Measurements from ENCODE around the gene WDR20.
"Not testable (repeated sequence)": the region's sequence is repeated elsewhere in the genome, so short reads cannot be mapped to it uniquely, and the experiment has no call there.

WDR20 gene

GRCh38 chr14:102134021-102134420 is 5.7 kb upstream of the WDR20 start:
- DNase-seq (ENCODE audit: low read depth): not testable (repeated sequence)

DNA sequence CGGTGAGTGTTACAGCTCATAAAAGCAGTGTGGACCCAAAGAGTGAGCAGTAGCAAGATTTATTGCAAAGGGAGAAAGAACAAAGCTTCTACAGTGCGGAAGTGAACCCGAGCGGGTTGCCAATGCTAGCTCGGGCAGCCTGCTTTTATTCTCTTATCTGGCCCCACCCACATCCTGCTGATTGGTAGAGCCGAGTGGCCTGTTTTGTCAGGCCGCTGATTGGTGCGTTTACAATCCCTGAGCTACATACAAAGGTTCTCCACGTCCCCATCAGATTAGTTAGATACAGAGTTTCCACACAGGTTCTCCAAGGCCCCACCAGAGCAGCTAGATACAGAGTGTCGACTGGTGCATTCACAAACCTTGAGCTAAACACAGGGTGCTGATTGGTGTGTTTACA is 5.0 kb upstream of the WDR20 start:
- not testable (repeated sequence) for DNase-seq (ENCODE audit: low read depth)

DNA sequence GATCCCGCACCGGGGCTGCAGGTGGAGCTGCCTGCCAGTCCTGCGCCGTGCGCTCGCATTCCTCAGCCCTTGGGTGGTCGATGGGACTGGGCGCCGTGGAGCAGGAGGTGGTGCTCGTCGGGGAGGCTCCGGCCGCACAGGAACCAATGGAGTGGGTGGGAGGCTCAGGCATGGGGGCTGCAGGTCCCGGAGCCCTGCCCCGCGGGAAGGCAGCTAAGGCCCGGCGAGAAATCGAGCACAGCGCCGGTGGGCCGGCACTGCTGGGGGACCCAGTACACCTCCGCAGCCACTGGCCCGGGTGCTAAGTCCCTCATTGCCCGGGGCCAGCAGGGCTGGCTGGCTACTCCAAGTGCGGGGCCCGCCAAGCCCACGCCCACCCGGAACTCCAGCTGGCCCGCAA is 4.2 kb upstream of the WDR20 start:
- DNase-seq (ENCODE audit: low read depth): not testable (repeated sequence)

DNA sequence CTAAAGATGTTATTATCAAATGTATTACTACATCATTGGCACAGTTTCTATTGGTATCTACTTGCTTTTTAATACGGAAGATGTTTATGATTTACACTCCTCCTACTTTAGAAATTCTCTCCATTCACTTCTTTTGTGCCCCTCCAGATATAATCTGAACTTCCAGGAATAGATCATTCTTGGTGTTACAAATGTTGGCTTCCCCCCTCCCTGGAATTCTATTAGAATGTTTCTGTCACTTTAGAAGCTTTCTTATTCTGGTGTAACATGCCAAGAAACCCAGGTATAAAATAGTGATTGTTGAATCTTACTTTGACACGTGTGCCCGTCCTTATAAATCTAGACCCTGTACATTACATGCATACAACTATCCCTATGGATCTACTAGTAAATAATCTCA is 1.2 kb upstream of the WDR20 start:
- DNase-seq (ENCODE audit: low read depth): no peak

DNA sequence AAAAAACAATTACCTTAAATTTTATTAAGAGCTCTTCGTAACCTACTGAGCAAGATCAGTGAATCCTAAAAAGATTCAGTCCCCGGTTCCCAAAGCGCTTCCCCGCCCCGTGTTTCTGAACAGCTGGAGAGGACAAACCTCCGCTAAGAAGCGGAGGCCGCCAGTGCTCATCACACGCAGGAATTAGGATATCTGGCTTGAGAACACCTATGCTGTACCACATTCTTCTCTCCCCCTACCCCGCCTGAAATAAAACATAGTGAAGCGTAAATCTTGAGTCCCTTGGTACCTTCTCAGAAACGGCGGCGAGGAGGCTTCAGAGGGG is 774 bp upstream of the WDR20 start:
- DNase-seq (ENCODE audit: low read depth): no peak

- peak; percentile 15 for DNase-seq (ENCODE audit: low read depth)
Observed at GRCh38 chr14:102140027-102140749, 491 bp downstream of the WDR20 start.

- DNase-seq (ENCODE audit: low read depth): no peak
Observed at GRCh38 chr14:102140750-102141145, 1.1 kb downstream of the WDR20 start.

DNA sequence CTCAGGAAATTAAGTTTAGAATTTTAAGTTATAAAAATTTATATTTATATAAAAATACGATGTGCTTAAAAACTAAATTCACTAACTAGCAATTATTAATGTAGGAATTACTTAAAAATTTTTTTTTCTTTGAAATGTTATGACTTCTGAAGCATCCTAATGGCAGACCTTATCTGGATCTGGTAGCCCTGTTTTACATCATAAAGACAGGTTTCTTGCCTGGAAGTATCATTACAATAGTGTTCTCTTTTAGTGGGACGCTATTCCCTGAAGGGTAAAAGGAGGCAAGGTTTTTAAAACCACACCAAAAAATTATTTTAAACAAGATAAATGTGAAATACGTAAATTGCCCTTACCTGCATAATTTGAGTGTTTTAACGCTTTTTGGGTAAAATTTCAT is 2.1 kb downstream of the WDR20 start:
- peak; percentile 25 for DNase-seq (ENCODE audit: low read depth)

- DNase-seq (ENCODE audit: low read depth): no peak
Observed at GRCh38 chr14:102144914-102145313, 5.2 kb downstream of the WDR20 start.

DNA sequence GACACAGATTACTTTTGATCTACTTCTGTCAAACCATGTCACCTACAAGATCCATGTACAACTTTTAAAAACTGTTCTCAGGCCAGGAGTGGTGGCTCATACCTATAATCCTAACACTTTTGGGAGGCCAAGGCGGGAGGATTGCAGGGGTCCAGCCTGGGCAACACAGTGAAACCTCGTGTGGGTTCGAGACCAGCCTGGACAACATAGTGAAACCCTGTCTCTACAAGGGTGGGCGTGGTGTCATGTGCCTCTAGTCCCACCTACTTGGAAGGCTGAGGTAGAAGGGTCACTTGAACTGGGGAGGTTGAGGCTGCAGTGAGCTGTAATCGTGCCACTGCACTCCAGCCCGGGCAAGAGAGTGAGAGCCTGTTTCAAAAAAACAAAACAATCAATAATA is 5.7 kb downstream of the WDR20 start:
- DNase-seq (ENCODE audit: low read depth): no peak

- no peak for DNase-seq (ENCODE audit: low read depth)
Observed at GRCh38 chr14:102146423-102146822, 6.7 kb downstream of the WDR20 start.

DNA sequence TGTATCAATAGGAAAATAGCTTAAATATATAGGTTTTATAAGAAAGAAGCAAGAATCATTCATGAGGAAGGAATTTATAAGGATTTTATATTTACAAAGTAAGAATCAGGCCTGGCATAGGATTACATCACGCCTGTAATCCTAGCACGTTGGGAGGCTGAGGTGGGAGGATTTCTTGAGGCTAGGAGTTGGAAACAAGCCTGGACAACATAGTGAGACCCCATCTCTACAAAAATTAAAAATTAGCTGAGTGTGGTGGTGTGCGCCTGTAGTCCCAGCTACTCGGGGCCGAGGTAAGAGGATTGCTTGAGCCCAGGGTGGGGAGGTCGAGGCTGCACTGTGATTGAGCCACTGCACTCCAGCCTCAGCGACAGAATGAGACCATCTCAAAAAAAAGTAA is 10.4 kb downstream of the WDR20 start:
- no peak for DNase-seq (ENCODE audit: low read depth)

DNA sequence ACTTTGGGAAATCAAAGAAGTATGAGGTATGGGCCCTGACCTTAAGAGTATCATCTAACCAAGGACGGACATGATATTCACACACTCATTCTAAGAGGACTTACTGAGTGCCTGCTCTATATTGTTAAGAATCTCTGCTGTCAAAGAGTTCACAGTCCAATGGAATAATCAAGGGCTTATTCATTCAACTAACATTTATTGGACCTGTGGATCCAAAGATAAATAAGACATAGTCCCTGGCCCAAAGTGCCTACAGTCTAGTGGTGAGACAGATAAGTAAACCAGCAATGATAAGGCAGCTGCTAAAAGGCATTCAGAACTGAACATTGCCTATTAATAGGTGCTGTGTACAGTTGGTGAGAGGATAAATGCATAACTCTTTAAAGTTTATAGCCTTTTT is 11.0 kb downstream of the WDR20 start:
- DNase-seq (ENCODE audit: low read depth): no peak

DNA sequence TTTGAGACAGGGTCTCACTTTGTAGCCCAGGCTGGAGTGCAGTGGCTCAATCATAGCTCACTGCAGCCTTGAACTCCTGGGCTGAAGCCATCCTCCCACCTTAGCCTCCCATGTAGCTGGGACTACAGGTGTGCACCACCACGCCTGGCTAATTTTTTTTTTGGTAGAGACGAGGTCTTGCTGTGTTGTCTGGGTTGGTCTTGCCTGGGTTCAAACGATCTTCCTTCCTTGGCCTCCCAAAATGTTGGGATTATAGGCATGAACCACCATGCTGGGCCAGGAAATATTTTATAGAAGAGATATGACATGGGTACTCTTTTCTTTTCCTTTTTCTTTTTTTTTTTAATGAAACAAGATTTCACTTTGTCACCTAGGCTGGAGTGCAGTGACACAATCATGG is 11.7 kb downstream of the WDR20 start:
- not testable (repeated sequence) for DNase-seq (ENCODE audit: low read depth)

- no peak for DNase-seq (ENCODE audit: low read depth)
Observed at GRCh38 chr14:102154121-102154520, 14.4 kb downstream of the WDR20 start.

GRCh38 chr14:102154821-102155549 is 15.3 kb downstream of the WDR20 start:
- DNase-seq (ENCODE audit: low read depth): peak; percentile 94

DNA sequence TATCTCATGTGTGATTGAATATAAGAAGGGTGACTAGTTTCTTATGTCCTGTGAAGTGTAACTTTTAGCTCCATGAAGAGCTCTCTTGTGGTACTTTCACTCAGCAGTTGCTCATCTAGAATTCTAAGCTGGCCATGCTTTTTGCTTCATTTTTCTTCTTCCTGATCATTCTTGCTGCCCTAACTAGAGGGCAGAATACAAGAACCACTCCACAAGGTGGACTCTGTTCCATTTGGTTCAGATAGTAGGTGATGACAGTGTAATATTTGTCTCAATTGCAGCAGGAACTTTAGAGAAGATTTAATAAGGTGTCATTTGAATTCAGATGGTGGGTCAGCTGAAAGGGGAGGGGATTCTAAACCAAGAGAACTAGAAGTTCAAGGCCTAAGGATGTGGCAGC is 17.6 kb downstream of the WDR20 start:
- no peak for DNase-seq (ENCODE audit: low read depth)

DNA sequence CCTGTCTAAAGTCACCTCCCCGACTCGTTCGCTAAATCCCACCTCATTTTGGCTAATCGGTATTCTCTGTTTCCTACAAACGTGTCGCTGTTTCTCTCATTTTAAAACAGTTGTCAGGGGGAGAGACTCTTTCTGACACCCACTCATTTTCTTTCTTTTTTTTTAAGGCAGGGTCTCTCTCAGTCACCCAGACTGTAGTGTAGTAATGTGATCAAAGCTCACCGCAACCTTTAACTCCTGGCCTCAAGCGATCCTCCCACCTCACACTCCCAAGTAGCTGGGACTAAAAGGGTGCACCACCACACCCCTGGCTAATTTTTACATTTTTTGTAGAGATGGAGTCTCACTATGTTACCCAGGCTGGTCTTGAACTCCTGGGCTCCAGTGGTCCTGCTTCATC is 19.1 kb downstream of the WDR20 start:
- no peak for DNase-seq (ENCODE audit: low read depth)

DNA sequence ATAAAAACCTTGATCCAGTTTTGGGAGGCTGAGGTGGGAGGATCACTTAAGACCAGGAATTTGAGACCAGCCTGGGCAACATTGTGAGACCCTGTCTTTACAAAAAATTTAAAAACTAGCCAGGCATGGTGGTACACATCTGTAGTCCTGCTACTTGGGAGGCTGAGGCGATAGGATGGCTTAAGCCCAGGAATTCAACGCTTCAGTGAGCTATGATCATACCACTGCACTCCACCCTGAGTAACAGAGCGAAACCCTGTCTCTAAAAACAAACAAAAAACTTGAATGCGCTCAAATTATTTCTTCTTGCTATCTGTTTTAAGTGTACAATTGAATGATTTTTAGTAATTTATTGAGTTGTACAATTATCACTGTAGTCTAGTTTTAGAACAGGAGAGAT is 20.1 kb downstream of the WDR20 start:
- no peak for DNase-seq (ENCODE audit: low read depth)

- no peak for DNase-seq (ENCODE audit: low read depth)
Observed at GRCh38 chr14:102162487-102162886, 22.8 kb downstream of the WDR20 start.

DNA sequence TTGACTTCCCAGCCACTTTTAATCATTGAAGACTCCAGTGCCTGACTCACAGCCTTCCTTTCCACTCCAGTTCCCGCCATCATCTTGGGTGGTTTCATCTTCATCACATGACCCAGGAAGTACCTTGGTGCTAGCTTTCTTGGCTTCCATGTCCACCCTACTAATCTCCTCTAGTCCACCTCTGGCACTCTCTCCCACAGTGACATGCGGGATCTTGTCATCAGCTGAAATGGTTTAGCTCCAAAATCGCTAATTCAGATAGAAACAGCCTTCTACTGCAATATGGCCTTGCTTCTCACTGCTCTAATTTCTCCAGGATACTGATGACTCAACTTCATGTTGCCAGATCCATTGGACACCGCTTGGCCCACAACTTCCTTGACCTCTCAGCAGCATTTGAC is 24.5 kb downstream of the WDR20 start:
- peak; percentile 66 for DNase-seq (ENCODE audit: low read depth)

DNA sequence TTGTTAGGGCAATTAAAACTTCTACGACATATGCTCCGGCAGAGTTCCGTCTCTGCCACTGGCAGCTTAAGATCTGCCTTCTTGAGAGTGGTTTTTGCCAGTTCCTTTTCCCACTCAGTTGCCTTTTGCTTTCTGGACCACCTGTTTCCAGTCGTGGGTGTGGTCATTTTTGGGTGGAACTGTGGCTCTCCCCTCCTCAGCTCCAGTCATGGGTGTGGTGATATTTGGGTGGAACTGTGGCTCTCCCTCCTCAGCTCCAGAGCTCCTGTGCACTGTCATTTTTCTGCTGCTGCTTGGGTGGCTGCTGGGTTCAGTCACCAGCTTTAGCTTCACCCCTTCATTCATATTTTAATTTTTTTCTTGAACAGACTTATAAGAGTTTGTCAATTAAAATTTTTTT is 25.3 kb downstream of the WDR20 start:
- no peak for DNase-seq (ENCODE audit: low read depth)

DNA sequence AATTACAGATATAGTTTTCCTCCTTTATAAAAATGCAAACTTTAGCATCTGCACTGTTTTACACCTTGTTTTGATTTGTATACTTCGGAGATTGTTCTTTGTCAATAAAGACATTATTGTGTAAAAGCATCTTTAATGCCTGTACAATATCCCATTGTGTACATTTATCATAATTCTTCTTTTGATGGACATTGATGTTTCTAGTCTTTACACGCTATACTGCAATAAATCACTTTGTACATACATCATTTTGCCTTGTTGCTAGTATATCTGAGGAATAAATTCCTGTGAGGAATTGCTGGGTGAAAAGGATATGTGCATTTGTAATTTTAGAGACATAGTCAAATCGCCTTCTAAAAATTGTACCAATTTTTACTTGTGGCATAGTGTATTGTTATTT is 30.4 kb downstream of the WDR20 start:
- DNase-seq (ENCODE audit: low read depth): no peak
